Peyer's patch (tissue), 4 donors: ENCODE data around the gene KLHL29. TPM values are rescaled to one million over a fixed set of nuclear protein-coding genes. Genes with fewer than 3 reads are reported as not detected.

Source experiments
- DNase-seq, 3 donors: peaks; one replicate each; pipeline ENCODE4 v3.0.0-alpha.2; 2017 to 2019
- H3K27ac ChIP-seq, 4 donors: fragments of 200-600 bp; sonication (generic); one replicate each; pipeline ENCODE4 v1.5.1; 2016 to 2019
- H3K27me3 ChIP-seq, 2 donors: fragments of 200-600 bp; sonication (generic); one replicate each; pipeline ENCODE4 v1.5.1; 2019
- H3K36me3 ChIP-seq, 3 donors: fragments of 200-600 bp; sonication (generic); one replicate each; pipeline ENCODE4 v1.5.1; 2016 to 2019
- H3K4me1 ChIP-seq, 4 donors: fragments of 200-600 bp; sonication (generic); one replicate each; pipeline ENCODE4 v1.5.1; 2016 to 2019
- H3K4me3 ChIP-seq, 4 donors: fragments of 200-600 bp; sonication (generic); 1 replicate in 3 of 4; 2 replicates in 1 of 4; pipeline ENCODE4 v1.5.1; 2016 to 2019; ENCODE audit warnings: mild to moderate bottlenecking in 1 of 4
- H3K9me3 ChIP-seq, 4 donors: fragments of 200-600 bp; sonication (generic); one replicate each; pipeline ENCODE4 v1.5.1; 2016 to 2019; ENCODE audit warnings: mild to moderate bottlenecking in 1 of 4
- POLR2A ChIP-seq, 2 donors: fragments of 450-650 bp; IDR thresholded peaks; one replicate each; pipeline ENCODE4 v1.5.1; 2017; ENCODE audit warnings: antibody characterized with exemption in 2 of 2, mild to moderate bottlenecking in 2 of 2, moderate library complexity in 2 of 2
- total RNA-seq, 4 donors: library from RNA; depleted of rRNA; stranded (reverse); fragments of >200 nt; gene quantifications; one replicate each; pipeline ENCODE4 v1.1.0, GENCODE V29; 2016
- TF ChIP-seq, protein P1 (sequence below), 6 experiments: fragments of 450-650 bp in 4 of 6; fragments of 200-600 bp in 2 of 6; sonication (generic) in 1 of 6; IDR thresholded peaks; one replicate each; pipeline ENCODE4 v1.5.1; 2017 to 2019; ENCODE audit warnings: antibody characterized with exemption in 6 of 6, mild to moderate bottlenecking in 3 of 6, moderate library complexity in 1 of 6

KLHL29 gene
- total RNA-seq, 4 donors from 2014 or later: 1.1 to 18.2 (median 5.0) TPM

DNA sequence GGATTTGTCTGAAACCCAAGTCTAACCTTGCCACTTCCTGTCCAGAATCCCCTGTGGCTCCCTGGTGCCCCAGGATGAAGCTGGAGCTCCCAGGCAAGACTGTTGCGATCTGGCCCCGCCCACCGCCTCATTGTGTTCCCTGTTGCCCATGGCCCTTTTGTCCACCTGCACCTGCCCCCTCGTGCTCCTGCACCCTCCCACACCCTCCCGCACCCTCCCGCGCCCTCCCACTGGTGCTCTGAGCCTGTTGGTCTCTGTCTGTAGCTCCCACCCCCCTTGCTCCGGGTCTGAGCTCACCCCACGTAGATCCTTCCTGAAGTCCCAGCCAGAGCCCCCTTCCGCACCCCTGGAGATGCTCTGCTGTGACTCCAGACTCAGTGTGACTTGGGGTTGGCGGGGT, 297.5 kb downstream of the KLHL29 start:
- TF ChIP-seq, protein P1, sequence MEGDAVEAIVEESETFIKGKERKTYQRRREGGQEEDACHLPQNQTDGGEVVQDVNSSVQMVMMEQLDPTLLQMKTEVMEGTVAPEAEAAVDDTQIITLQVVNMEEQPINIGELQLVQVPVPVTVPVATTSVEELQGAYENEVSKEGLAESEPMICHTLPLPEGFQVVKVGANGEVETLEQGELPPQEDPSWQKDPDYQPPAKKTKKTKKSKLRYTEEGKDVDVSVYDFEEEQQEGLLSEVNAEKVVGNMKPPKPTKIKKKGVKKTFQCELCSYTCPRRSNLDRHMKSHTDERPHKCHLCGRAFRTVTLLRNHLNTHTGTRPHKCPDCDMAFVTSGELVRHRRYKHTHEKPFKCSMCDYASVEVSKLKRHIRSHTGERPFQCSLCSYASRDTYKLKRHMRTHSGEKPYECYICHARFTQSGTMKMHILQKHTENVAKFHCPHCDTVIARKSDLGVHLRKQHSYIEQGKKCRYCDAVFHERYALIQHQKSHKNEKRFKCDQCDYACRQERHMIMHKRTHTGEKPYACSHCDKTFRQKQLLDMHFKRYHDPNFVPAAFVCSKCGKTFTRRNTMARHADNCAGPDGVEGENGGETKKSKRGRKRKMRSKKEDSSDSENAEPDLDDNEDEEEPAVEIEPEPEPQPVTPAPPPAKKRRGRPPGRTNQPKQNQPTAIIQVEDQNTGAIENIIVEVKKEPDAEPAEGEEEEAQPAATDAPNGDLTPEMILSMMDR (IDR thresholded peaks at IDR 0.05): no peak
- no peak for TF ChIP-seq POLR2A (IDR thresholded peaks at IDR 0.05)
- Histone ChIP-seq H3K4me3 (no peak overlapping the region), H3K27ac (no peak overlapping the region), H3K4me1 (no peaks in the 10 kb centered on the region), H3K9me3 (no peaks in the 10 kb centered on the region), H3K27me3 (no peaks in the 10 kb centered on the region), H3K36me3 (no peaks in the 10 kb centered on the region)
- no peak for DNase-seq

DNA sequence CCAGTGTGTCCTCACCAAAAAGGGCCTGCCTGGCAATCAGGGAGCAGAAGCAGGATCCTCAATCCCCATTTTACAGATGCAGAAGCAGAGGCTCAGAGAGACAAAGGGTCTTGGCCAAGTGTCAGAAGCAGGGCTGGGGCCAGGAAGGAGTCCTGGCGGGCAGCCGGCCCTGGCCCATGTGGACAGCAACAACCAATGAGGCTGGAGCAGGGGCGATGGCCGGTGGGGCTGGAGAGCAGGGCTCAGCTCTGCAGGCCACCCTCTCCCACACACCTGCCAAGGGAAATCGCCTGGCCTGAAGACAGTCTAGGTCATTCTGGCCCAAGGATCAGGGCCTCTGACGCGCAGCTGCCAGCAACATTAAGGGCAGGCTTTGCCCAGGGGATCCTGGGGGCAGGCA, 298.0 kb downstream of the KLHL29 start:
- DNase-seq: no peak
- Histone ChIP-seq H3K27ac (no peak overlapping the region), H3K9me3 (no peaks in the 10 kb centered on the region), H3K27me3 (no peaks in the 10 kb centered on the region), H3K4me3 (no peak overlapping the region), H3K36me3 (no peaks in the 10 kb centered on the region), H3K4me1 (no peaks in the 10 kb centered on the region)
- TF ChIP-seq POLR2A (IDR thresholded peaks at IDR 0.05): no peak
- TF ChIP-seq, protein P1 (IDR thresholded peaks at IDR 0.05): no peak

DNA sequence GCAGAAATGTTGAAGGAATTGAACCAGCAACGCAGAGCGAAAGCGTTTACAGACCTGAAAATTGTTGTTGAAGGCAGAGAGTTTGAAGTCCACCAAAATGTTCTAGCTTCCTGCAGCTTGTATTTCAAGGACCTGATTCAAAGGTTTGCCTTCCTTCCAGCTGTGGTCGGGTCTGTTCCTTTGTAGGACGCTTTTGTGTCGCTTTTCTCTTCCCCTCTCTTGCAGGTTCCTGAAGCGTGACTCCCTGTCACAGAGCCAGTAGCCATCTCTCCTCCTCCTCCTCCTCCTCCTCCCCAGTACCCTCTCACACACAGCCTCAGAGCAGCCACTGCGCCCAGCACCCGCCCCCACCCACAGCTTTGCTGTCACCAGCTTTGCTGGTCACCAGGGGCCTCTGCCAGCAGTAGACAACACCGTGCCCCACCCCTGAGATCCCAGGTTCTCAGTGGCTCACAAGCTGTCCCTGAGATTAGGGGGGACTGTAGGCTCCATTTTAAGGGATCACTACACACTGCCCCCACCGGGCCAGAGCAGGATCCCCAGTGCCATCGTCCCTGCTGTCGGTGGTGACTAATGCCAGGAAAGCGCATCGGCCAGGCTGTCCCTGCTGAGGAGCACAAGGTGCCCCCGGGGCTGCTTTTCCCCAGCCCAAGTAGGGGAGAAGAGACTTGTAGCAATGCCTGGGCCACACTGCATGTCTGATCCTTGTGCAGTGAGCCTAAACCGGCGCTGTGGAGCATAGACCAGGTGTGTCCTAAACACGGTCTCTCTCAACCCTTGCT, 299.6 kb downstream of the KLHL29 start:
- Histone ChIP-seq H3K9me3 (no peaks in the 10 kb centered on the region), H3K4me1 (no peaks in the 10 kb centered on the region), H3K27ac (no peak overlapping the region), H3K36me3 (no peaks in the 10 kb centered on the region), H3K4me3 (no peak overlapping the region), H3K27me3 (no peaks in the 10 kb centered on the region)
- DNase-seq: no peak
- TF ChIP-seq, protein P1 (IDR thresholded peaks at IDR 0.05): no peak
- no peak for TF ChIP-seq POLR2A (IDR thresholded peaks at IDR 0.05)

DNA sequence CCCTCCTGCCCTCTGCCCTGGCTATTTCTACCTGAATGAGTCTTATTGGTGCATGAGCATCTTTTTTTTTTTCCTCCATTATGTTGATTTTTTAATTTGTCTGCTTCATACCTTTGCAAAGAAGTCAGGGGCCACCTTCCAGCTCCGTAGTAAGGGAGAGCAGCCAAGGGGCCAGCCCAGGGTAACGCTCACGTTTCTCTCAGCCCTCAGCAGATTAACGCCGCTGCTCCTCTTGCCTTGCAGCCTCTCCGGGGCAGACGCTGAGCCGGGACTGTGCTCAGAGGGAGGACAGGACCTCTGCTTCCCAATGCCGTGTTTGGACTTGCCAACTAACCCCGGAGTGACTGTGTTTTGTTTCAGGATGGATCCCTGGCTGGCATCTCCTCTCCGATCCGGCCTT, 300.2 kb downstream of the KLHL29 start:
- H3K27ac ChIP-seq: no peak overlapping the region
- no peak overlapping the region for H3K4me3 ChIP-seq
- no peaks in the 10 kb centered on the region for H3K9me3 ChIP-seq
- no peak for DNase-seq
- no peaks in the 10 kb centered on the region for H3K4me1 ChIP-seq
- no peaks in the 10 kb centered on the region for H3K27me3 ChIP-seq
- no peak for TF ChIP-seq POLR2A (IDR thresholded peaks at IDR 0.05)
- TF ChIP-seq, protein P1 (IDR thresholded peaks at IDR 0.05): no peak
- no peaks in the 10 kb centered on the region for H3K36me3 ChIP-seq

DNA sequence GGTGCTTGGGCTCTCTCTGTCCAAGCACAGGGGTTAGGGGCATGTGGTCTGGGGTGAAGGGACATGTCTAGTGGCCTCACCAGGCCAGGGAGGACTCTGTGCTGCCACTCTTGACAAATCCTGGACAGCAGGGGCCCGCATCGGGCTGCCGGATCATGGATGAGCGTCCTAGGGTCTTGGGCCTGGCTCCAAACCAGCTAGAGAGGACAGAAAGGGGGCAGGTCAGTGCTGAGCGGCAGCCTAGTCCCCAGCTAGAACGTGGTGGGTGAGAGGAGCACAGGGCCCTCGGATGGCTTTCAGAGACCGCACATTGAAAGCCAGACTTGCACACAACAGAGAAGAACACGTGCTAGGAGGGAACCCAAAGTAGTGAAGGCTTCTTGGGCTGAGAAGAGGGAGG, 300.7 kb downstream of the KLHL29 start:
- H3K9me3 ChIP-seq: no peaks in the 10 kb centered on the region
- TF ChIP-seq POLR2A (IDR thresholded peaks at IDR 0.05): no peak
- TF ChIP-seq, protein P1 (IDR thresholded peaks at IDR 0.05): no peak
- DNase-seq: no peak
- H3K27me3 ChIP-seq: no peaks in the 10 kb centered on the region
- H3K36me3 ChIP-seq: no peaks in the 10 kb centered on the region
- H3K4me3 ChIP-seq: no peak overlapping the region
- H3K27ac ChIP-seq: no peak overlapping the region
- no peaks in the 10 kb centered on the region for H3K4me1 ChIP-seq
